HG03175 (cell line): ENCODE data around the gene IGF1.

Source experiments
- ATAC-seq: cut with Tn5 transposase; IDR thresholded peaks from one replicate; pipeline ENCODE4 v1.9.1; 2021; ENCODE audit warnings: mild to moderate bottlenecking, moderate library complexity; ENCODE audit not compliant: unreplicated experiment

IGF1 gene

GRCh38 chr12:102480406-102480805, at the start of gene IGF1:
IGF1 (minus strand) TSS chr12:102480563; CDS start chr12:102480381, 182 bp downstream.
- ATAC-seq, result no peak

GRCh38 chr12:102528111-102528510, 47.7 kb upstream of the IGF1 start:
- ATAC-seq, result no peak

- ATAC-seq, result no peak
Measured at GRCh38 chr12:102527171-102527720, 46.9 kb upstream of the IGF1 start.

- no peak for ATAC-seq
Measured at GRCh38 chr12:102526656-102527055, 46.3 kb upstream of the IGF1 start.

GRCh38 chr12:102522768-102523167, 42.4 kb upstream of the IGF1 start:
- ATAC-seq, result no peak

GRCh38 chr12:102521662-102522277, 41.4 kb upstream of the IGF1 start:
- ATAC-seq, result no peak

- ATAC-seq, result no peak
Measured at GRCh38 chr12:102518871-102519270, 38.5 kb upstream of the IGF1 start.

GRCh38 chr12:102514696-102515095, 34.3 kb upstream of the IGF1 start:
- ATAC-seq, result no peak

GRCh38 chr12:102513739-102514138, 33.4 kb upstream of the IGF1 start:
- ATAC-seq, result no peak

- peak; percentile 66 for ATAC-seq
Measured at GRCh38 chr12:102513272-102513671, 32.9 kb upstream of the IGF1 start.

- ATAC-seq, result no peak
Measured at GRCh38 chr12:102512523-102512922, 32.2 kb upstream of the IGF1 start.

- no peak for ATAC-seq
Measured at GRCh38 chr12:102511575-102511974, 31.2 kb upstream of the IGF1 start.

- no peak for ATAC-seq
Measured at GRCh38 chr12:102510463-102510862, 30.1 kb upstream of the IGF1 start.

GRCh38 chr12:102510031-102510430, 29.7 kb upstream of the IGF1 start:
- ATAC-seq, result no peak

GRCh38 chr12:102509123-102509626, 28.8 kb upstream of the IGF1 start:
- ATAC-seq, result no peak

- ATAC-seq, result no peak
Measured at GRCh38 chr12:102508052-102508451, 27.7 kb upstream of the IGF1 start.

GRCh38 chr12:102507301-102507700, 26.9 kb upstream of the IGF1 start:
- no peak for ATAC-seq

GRCh38 chr12:102504871-102505270, 24.5 kb upstream of the IGF1 start:
- ATAC-seq, result no peak

- no peak for ATAC-seq
Measured at GRCh38 chr12:102504280-102504679, 23.9 kb upstream of the IGF1 start.

GRCh38 chr12:102503831-102504230, 23.5 kb upstream of the IGF1 start:
- no peak for ATAC-seq

GRCh38 chr12:102503056-102503681, 22.8 kb upstream of the IGF1 start:
- ATAC-seq, result peak; percentile 80

- no peak for ATAC-seq
Measured at GRCh38 chr12:102501773-102502172, 21.4 kb upstream of the IGF1 start.
